ENCODE measurements around the gene PLD2. TPM values are rescaled to one million over a fixed set of nuclear protein-coding genes. Genes with fewer than 3 reads are reported as not detected.

Gene PLD2
- total and polyA plus RNA-seq, 3 donors from 2014 or later, result 11.0 to 31.2 (median 17.5) TPM

- intact Hi-C loops (cut with DNase I; ENCODE audit: low total_unique reads), result no loop called here
- DNase-seq, result no peak
- H3K9me3 ChIP-seq, result no peaks in the 10 kb centered on the region
- TF ChIP-seq CTCF (IDR thresholded peaks at IDR 0.05) (no peak), POLR2A (IDR thresholded peaks at IDR 0.05) (no peak)
- no peak overlapping the region for H3K27ac ChIP-seq
- no peaks in the 10 kb centered on the region for H3K4me1 ChIP-seq
- H3K36me3 ChIP-seq (ENCODE audit: low read depth, missing control alignments), result no peaks in the 10 kb centered on the region
- WGBS, 2 donors, result 77 to 92% methylated on average over 9 of the region's 9 CpGs
- H3K4me3 ChIP-seq, result no peak overlapping the region
- H3K27me3 ChIP-seq, result no peaks in the 10 kb centered on the region
Measured at GRCh38 chr17:4766723-4767122, 40.2 kb upstream of the PLD2 start.

- TF ChIP-seq POLR2A (IDR thresholded peaks at IDR 0.05), result no peak
- TF ChIP-seq CTCF (IDR thresholded peaks at IDR 0.05), result no peak
- WGBS, 2 donors, result 86 to 90% methylated on average over 6 of the region's 6 CpGs
- Histone ChIP-seq H3K27ac (no peak overlapping the region), H3K36me3 (ENCODE audit: low read depth, missing control alignments) (no peaks in the 10 kb centered on the region), H3K9me3 (no peaks in the 10 kb centered on the region), H3K27me3 (no peaks in the 10 kb centered on the region), H3K4me1 (no peaks in the 10 kb centered on the region), H3K4me3 (no peak overlapping the region)
- no peak for DNase-seq
- intact Hi-C loops (cut with DNase I; ENCODE audit: low total_unique reads), result no loop called here
Measured at GRCh38 chr17:4768298-4768697, 38.7 kb upstream of the PLD2 start.

- Histone ChIP-seq H3K4me1 (no peaks in the 10 kb centered on the region), H3K4me3 (no peak overlapping the region), H3K27ac (no peak overlapping the region), H3K9me3 (no peaks in the 10 kb centered on the region), H3K27me3 (no peaks in the 10 kb centered on the region), H3K36me3 (ENCODE audit: low read depth, missing control alignments) (no peaks in the 10 kb centered on the region)
- no peak for DNase-seq
- intact Hi-C loops (cut with DNase I; ENCODE audit: low total_unique reads), result no loop called here
- TF ChIP-seq CTCF (IDR thresholded peaks at IDR 0.05) (no peak), POLR2A (IDR thresholded peaks at IDR 0.05) (no peak)
- WGBS, 2 donors, result 83 to 87% methylated on average over 2 of the region's 2 CpGs
Measured at GRCh38 chr17:4769628-4770027, 37.3 kb upstream of the PLD2 start.

GRCh38 chr17:4771519-4772234 lies 35.3 kb upstream of the PLD2 start, which contains the start of gene TM4SF5:
TSS of gene TM4SF5 (plus strand) at chr17:4771886. CDS start at chr17:4771923, 37 bp downstream.
- WGBS, 2 donors, result 76 to 78% methylated on average over 13 of the region's 13 CpGs
- no peak within 1 kb of the TSS for H3K27ac ChIP-seq
- intact Hi-C loops (cut with DNase I; ENCODE audit: low total_unique reads), result no loop called here
- no peaks in the 10 kb centered on the region for H3K36me3 ChIP-seq (ENCODE audit: low read depth, missing control alignments)
- no peak within 1 kb of the TSS for H3K4me3 ChIP-seq
- no peak for DNase-seq
- no peaks in the 10 kb centered on the region for H3K9me3 ChIP-seq
- H3K4me1 ChIP-seq, result no peaks in the 10 kb centered on the region
- no peak for TF ChIP-seq POLR2A (IDR thresholded peaks at IDR 0.05)
- TF ChIP-seq CTCF (IDR thresholded peaks at IDR 0.05), result no peak
- no peaks in the 10 kb centered on the region for H3K27me3 ChIP-seq

GRCh38 chr17:4772235-4772613 lies 34.7 kb upstream of the PLD2 start:
- intact Hi-C loops (cut with DNase I; ENCODE audit: low total_unique reads), result no loop called here
- TF ChIP-seq POLR2A (IDR thresholded peaks at IDR 0.05) (no peak), CTCF (IDR thresholded peaks at IDR 0.05) (no peak)
- Histone ChIP-seq H3K4me1 (no peaks in the 10 kb centered on the region), H3K27me3 (no peaks in the 10 kb centered on the region), H3K4me3 (no peak overlapping the region), H3K36me3 (ENCODE audit: low read depth, missing control alignments) (no peaks in the 10 kb centered on the region), H3K27ac (no peak overlapping the region), H3K9me3 (no peaks in the 10 kb centered on the region)
- DNase-seq, result no peak
- 67 to 75% methylated on average over 8 to 10 of the region's 10 CpGs for WGBS, 2 donors
